Mesendoderm (in vitro differentiated cells): Measurements from ENCODE around the gene KIF3B.
"Not testable (repeated sequence)": the region's sequence is repeated elsewhere in the genome, so short reads cannot be mapped to it uniquely, and the experiment has no call there.

Experiments
- DNase-seq: peaks from one replicate; pipeline ENCODE4 v3.0.0; 2013
- H2AK5ac ChIP-seq: 2 replicates; pipeline ENCODE4 v1.6.1; 2013; ENCODE audit warnings: low read length, inconsistent platforms
- H2BK120ac ChIP-seq: 2 replicates; pipeline ENCODE4 v1.6.1; 2013; ENCODE audit warnings: low read depth, mild to moderate bottlenecking, low read length, moderate library complexity, mixed read lengths
- H2BK15ac ChIP-seq: replicated peaks from 2 replicates; pipeline ENCODE4 v1.6.1; 2013; ENCODE audit warnings: low read depth, mild to moderate bottlenecking, moderate library complexity
- H2BK5ac ChIP-seq: 2 replicates; pipeline ENCODE4 v1.6.1; 2013; ENCODE audit warnings: low read length, inconsistent platforms
- H3K18ac ChIP-seq: 2 replicates; pipeline ENCODE4 v1.6.1; 2013; ENCODE audit warnings: mild to moderate bottlenecking, low read length, mixed read lengths
- H3K23ac ChIP-seq: one replicate; pipeline ENCODE4 v1.6.1; 2013; ENCODE audit warnings: low read length
- H3K27ac ChIP-seq: 2 replicates; pipeline ENCODE4 v1.5.1; 2013; ENCODE audit warnings: low read depth, mild to moderate bottlenecking, inconsistent platforms, low read length, moderate library complexity
- H3K27me3 ChIP-seq: 2 replicates; pipeline ENCODE4 v1.6.1; 2013; ENCODE audit warnings: low read length, control low read depth, mild to moderate bottlenecking, inconsistent platforms; ENCODE audit not compliant: insufficient read depth, poor library complexity
- H3K36me3 ChIP-seq: 2 replicates; pipeline ENCODE4 v1.6.1; 2013; ENCODE audit warnings: low read length, inconsistent platforms; ENCODE audit not compliant: control insufficient read depth, insufficient read depth
- H3K4ac ChIP-seq: one replicate; pipeline ENCODE4 v1.6.1; 2013; ENCODE audit warnings: low read depth, mild to moderate bottlenecking, low read length, moderate library complexity
- H3K4me1 ChIP-seq: 2 replicates; pipeline ENCODE4 v1.6.1; 2013; ENCODE audit warnings: low read depth, low read length, inconsistent platforms; ENCODE audit not compliant: control insufficient read depth
- H3K4me2 ChIP-seq: 2 replicates; pipeline ENCODE4 v1.6.1; 2013; ENCODE audit warnings: low read length
- H3K4me3 ChIP-seq: 2 replicates; pipeline ENCODE4 v1.5.1; 2013; ENCODE audit warnings: mild to moderate bottlenecking, low read length
- H3K56ac ChIP-seq: one replicate; pipeline ENCODE4 v1.6.1; 2013; ENCODE audit warnings: low read length
- H3K79me1 ChIP-seq: 2 replicates; pipeline ENCODE4 v1.6.1; 2013; ENCODE audit warnings: low read length, inconsistent platforms
- H3K79me2 ChIP-seq: 2 replicates; pipeline ENCODE4 v1.6.1; 2013; ENCODE audit warnings: mild to moderate bottlenecking, low read length; ENCODE audit not compliant: control insufficient read depth, insufficient read depth
- H3K9ac ChIP-seq: 2 replicates; pipeline ENCODE4 v1.6.1; 2013; ENCODE audit warnings: low read length, inconsistent platforms
- H4K5ac ChIP-seq: one replicate; pipeline ENCODE4 v1.6.1; 2013; ENCODE audit warnings: low read length
- H4K8ac ChIP-seq: one replicate; pipeline ENCODE4 v1.6.1; 2013; ENCODE audit warnings: low read depth, mild to moderate bottlenecking, control low read depth, low read length, moderate library complexity
- WGBS: extraction: QIAGEN DNeasy Blood & Tissue Kit; methylation state at CpG from one replicate; pipeline ENCODE4 v1.1.7; 2013; ENCODE audit warnings: low lambda C conversion rate, missing lambda C conversion rate; ENCODE audit not compliant: insufficient coverage; ENCODE audit errors: extremely low coverage; 5-methylcytosine and 5-hydroxymethylcytosine counted together

The KIF3B gene

GRCh38 chr20:32251470-32251869 lies 26.0 kb upstream of the KIF3B start:
- WGBS, result no CpG with 5 or more reads among the region's 3 CpGs
- Histone ChIP-seq H3K4me3 (no peak overlapping the region), H2BK120ac (no peak overlapping the region), H3K18ac (no peak overlapping the region), H2BK15ac (no peak overlapping the region), H3K23ac (no peak overlapping the region), H3K79me1 (no peaks in the 10 kb centered on the region), H2AK5ac (no peak overlapping the region), H3K36me3 (no peaks in the 10 kb centered on the region), H4K5ac (no peak overlapping the region), H3K4me1 (no peaks in the 10 kb centered on the region), H3K4me2 (no peak overlapping the region), H3K27me3 (no peaks in the 10 kb centered on the region), H4K8ac (no peak overlapping the region), H3K56ac (no peak overlapping the region), H3K9ac (no peak overlapping the region), H3K4ac (no peak overlapping the region), H2BK5ac (no peak overlapping the region), H3K27ac (no peak overlapping the region), H3K79me2 (no peaks in the 10 kb centered on the region)
- no peak for DNase-seq

GRCh38 chr20:32252189-32252588 lies 25.3 kb upstream of the KIF3B start:
- Histone ChIP-seq H3K9ac (no peak overlapping the region), H3K18ac (no peak overlapping the region), H3K4me1 (no peaks in the 10 kb centered on the region), H2AK5ac (no peak overlapping the region), H4K8ac (no peak overlapping the region), H3K27me3 (no peaks in the 10 kb centered on the region), H3K56ac (no peak overlapping the region), H3K4me3 (no peak overlapping the region), H2BK5ac (no peak overlapping the region), H4K5ac (no peak overlapping the region), H2BK120ac (no peak overlapping the region), H3K4me2 (no peak overlapping the region), H3K4ac (no peak overlapping the region), H3K79me2 (no peaks in the 10 kb centered on the region), H3K27ac (no peak overlapping the region), H3K36me3 (no peaks in the 10 kb centered on the region), H3K79me1 (no peaks in the 10 kb centered on the region), H3K23ac (no peak overlapping the region), H2BK15ac (no peak overlapping the region)
- WGBS, result no CpG with 5 or more reads among the region's 6 CpGs
- no peak for DNase-seq

- not testable (repeated sequence) for H3K18ac ChIP-seq, H3K4me2 ChIP-seq, H3K79me2 ChIP-seq, H3K4me1 ChIP-seq, H2BK15ac ChIP-seq, H3K23ac ChIP-seq, H3K79me1 ChIP-seq, H3K36me3 ChIP-seq, H2AK5ac ChIP-seq, H3K4me3 ChIP-seq, H4K5ac ChIP-seq, H2BK120ac ChIP-seq, H3K9ac ChIP-seq, H3K56ac ChIP-seq, H3K4ac ChIP-seq, DNase-seq, H3K27ac ChIP-seq, H2BK5ac ChIP-seq, H4K8ac ChIP-seq, H3K27me3 ChIP-seq
- WGBS, result no CpG with 5 or more reads among the region's 10 CpGs
These were observed 16.5 kb upstream of the KIF3B start for GRCh38 chr20:32260973-32261372.

- H3K4ac ChIP-seq, result no peak overlapping the region
- no peak overlapping the region for H3K23ac ChIP-seq
- H3K4me2 ChIP-seq, result no peak overlapping the region
- H3K18ac ChIP-seq, result no peak overlapping the region
- no peak overlapping the region for H2BK120ac ChIP-seq
- H3K4me3 ChIP-seq, result no peak overlapping the region
- H3K9ac ChIP-seq, result no peak overlapping the region
- H3K36me3 ChIP-seq, result no peaks in the 10 kb centered on the region
- H2BK15ac ChIP-seq, result no peak overlapping the region
- H3K4me1 ChIP-seq, result no peaks in the 10 kb centered on the region
- no CpG with 5 or more reads among the region's 2 CpGs for WGBS
- H4K8ac ChIP-seq, result no peak overlapping the region
- no peak overlapping the region for H2BK5ac ChIP-seq
- no peak overlapping the region for H2AK5ac ChIP-seq
- H3K79me2 ChIP-seq, result no peaks in the 10 kb centered on the region
- no peaks in the 10 kb centered on the region for H3K79me1 ChIP-seq
- no peak overlapping the region for H3K27ac ChIP-seq
- no peak for DNase-seq
- no peak overlapping the region for H3K56ac ChIP-seq
- H4K5ac ChIP-seq, result no peak overlapping the region
- H3K27me3 ChIP-seq, result no peaks in the 10 kb centered on the region
These were observed 15.8 kb upstream of the KIF3B start for GRCh38 chr20:32261644-32262043.

- no CpG with 5 or more reads among the region's 7 CpGs for WGBS
- H3K27ac ChIP-seq, result no peak overlapping the region
- H2BK120ac ChIP-seq, result no peak overlapping the region
- no peak overlapping the region for H3K56ac ChIP-seq
- H3K36me3 ChIP-seq, result no peaks in the 10 kb centered on the region
- H3K18ac ChIP-seq, result no peak overlapping the region
- H3K27me3 ChIP-seq, result no peaks in the 10 kb centered on the region
- H3K4me1 ChIP-seq, result no peaks in the 10 kb centered on the region
- DNase-seq, result no peak
- H3K4me2 ChIP-seq, result no peak overlapping the region
- H2BK15ac ChIP-seq, result no peak overlapping the region
- H2BK5ac ChIP-seq, result no peak overlapping the region
- no peaks in the 10 kb centered on the region for H3K79me1 ChIP-seq
- no peak overlapping the region for H4K5ac ChIP-seq
- no peak overlapping the region for H4K8ac ChIP-seq
- no peak overlapping the region for H2AK5ac ChIP-seq
- no peak overlapping the region for H3K9ac ChIP-seq
- no peak overlapping the region for H3K4ac ChIP-seq
- H3K4me3 ChIP-seq, result no peak overlapping the region
- H3K23ac ChIP-seq, result no peak overlapping the region
- H3K79me2 ChIP-seq, result no peaks in the 10 kb centered on the region
These were observed 14.0 kb upstream of the KIF3B start for GRCh38 chr20:32263398-32263954.

GRCh38 chr20:32271620-32272019 lies 5.8 kb upstream of the KIF3B start:
- Histone ChIP-seq H3K56ac (no peak overlapping the region), H3K23ac (no peak overlapping the region), H3K4ac (no peak overlapping the region), H3K27me3 (no peaks in the 10 kb centered on the region), H3K4me1 (no peaks in the 10 kb centered on the region), H3K18ac (no peak overlapping the region), H2BK15ac (no peak overlapping the region), H3K79me1 (no peaks in the 10 kb centered on the region), H3K4me3 (no peak overlapping the region), H4K8ac (no peak overlapping the region), H3K36me3 (no peaks in the 10 kb centered on the region), H4K5ac (no peak overlapping the region), H3K79me2 (no peaks in the 10 kb centered on the region), H2BK120ac (no peak overlapping the region), H3K9ac (no peak overlapping the region), H3K4me2 (no peak overlapping the region), H2BK5ac (no peak overlapping the region), H2AK5ac (no peak overlapping the region), H3K27ac (no peak overlapping the region)
- no CpG with 5 or more reads among the region's 5 CpGs for WGBS
- no peak for DNase-seq
